EL (cell line): Measurements from ENCODE around the gene ATP13A1.
A peak's percentile ranks its signal among the peaks of the same experiment; 100 is the strongest.
"Not testable (repeated sequence)": the region's sequence is repeated elsewhere in the genome, so short reads cannot be mapped to it uniquely, and the experiment has no call there.

Experiments
- DNase-seq: peaks from one replicate; pipeline ENCODE4 v3.0.0-alpha.2; 2016

ATP13A1 gene

GRCh38 chr19:19663256-19664120, at the start of gene ATP13A1:
ATP13A1 (minus strand) TSS chr19:19663676; CDS start chr19:19663666, 10 bp downstream.
- DNase-seq = peak; percentile 98

DNA sequence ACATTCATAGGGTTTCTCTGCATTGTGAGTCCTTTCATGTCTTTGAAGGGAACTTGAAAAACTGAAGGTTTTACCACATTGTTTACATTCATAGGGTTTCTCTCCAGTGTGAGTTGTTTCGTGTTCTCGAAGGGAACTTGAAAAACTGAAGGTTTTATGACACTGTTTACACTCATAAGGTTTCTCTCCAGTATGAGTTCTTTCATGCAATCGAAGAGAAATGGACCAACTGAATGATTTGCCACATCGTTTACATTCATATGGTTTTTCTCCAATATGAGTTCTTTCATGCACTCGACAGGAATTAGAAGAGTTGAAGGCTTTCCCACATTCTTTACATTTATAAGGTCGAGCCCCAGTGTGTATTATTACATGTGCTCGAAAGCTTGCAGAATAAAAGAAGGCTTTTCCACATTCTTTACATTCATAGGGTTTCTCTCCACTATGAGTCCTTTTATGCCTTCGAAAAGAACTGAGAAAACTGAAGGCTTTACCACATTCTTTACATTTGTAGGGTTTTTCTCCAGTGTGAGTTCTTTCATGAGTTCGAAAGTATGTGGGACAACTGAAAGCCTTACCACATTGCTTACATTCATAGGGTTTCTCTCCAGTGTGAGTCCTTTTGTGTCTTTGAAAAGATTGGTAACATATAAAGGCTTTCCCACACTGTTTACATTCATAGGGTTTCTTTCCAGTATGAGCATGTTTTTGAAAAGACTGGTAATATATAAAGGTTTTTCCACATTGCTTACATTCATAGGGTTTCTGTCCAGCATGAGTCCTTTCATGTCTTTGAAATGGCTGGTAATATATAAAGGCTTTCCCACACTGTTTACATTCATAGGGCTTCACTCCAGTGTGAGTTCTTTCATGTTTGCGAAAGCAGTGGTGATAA, 48.7 kb upstream of the ATP13A1 start:
- no peak for DNase-seq

GRCh38 chr19:19711306-19711933, 47.9 kb upstream of the ATP13A1 start:
- DNase-seq = no peak

DNA sequence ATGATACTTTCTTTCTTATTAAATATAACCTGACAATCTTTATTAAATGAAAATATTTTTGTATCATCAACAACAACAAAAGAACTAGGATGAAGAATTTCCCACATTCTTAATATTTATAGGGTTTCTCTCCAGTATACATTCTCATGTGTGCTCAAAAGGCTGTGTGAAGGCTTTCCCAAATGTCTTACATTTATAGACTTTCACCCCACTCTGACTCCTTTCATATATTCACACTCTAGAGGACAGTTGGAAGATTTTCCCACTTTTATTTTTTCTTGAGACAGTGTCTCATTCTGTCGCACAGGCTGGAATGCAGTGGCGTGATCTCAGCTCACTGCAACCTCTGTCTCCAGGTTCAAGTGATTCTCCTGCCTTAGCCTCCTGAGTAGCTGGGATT, 47.0 kb upstream of the ATP13A1 start:
- DNase-seq = no peak

GRCh38 chr19:19704836-19705235, 41.4 kb upstream of the ATP13A1 start:
- no peak for DNase-seq

DNA sequence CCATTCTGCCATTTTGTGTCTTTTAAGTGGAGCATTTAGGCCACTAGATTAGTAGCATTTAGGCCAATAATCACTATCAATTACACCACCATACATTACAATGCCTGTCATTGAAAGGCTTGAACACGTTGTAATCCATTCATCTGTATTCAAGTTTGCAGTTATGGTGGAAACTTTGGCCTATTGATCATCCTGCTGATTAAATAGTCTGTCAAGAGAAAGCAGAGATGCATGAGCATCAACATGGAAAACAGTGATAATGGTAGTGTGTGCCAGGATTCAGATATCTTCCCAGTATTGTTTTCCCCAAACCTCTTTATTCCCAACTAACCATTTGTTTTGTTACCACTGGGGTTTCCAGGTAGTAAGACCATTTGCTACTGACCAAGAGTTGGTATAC, 37.0 kb upstream of the ATP13A1 start:
- not testable (repeated sequence) for DNase-seq

GRCh38 chr19:19697589-19697988, 34.1 kb upstream of the ATP13A1 start:
- no peak for DNase-seq

- DNase-seq = no peak
These were observed 32.9 kb upstream of the ATP13A1 start for GRCh38 chr19:19696386-19696785.

GRCh38 chr19:19691683-19692082, 28.2 kb upstream of the ATP13A1 start:
- DNase-seq = no peak

- not testable (repeated sequence) for DNase-seq
These were observed 25.5 kb upstream of the ATP13A1 start for GRCh38 chr19:19689023-19689422.

DNA sequence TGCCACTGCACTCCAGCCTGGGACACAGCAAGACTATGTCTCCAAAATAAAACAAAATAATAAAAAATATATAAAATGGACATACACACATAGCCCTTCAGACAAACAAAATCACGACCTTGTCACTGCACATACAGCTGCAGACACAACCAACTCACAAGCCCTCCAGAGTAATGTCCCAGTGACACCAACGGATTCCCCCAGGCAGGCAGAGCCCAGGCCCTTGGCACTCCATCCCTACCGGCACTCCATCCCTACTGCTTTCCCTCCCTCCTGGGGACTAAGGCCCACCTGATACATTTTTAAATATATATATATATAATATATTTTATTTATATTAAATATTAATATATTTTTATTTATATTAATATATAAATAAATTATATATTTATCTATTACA, 23.6 kb upstream of the ATP13A1 start:
- no peak for DNase-seq

DNA sequence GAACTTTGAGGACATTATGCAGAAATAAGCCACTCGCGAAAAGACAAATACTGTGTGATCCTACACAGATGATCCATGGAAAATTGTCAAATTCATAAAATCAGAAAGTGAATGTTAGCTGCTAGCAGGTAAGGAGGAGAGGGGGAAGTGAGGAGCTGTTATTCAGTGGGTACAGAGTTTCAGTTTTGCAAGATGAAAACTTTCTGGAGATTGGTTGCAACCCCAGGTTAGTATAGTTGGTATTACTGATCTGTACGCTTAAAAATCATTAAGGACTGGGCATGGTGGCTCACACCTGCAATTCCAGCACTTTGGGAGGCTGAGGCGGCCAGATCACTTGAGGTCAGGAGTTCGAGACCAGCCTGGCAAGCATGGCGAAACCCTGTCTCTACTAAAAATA, 23.1 kb upstream of the ATP13A1 start:
- DNase-seq = no peak

DNA sequence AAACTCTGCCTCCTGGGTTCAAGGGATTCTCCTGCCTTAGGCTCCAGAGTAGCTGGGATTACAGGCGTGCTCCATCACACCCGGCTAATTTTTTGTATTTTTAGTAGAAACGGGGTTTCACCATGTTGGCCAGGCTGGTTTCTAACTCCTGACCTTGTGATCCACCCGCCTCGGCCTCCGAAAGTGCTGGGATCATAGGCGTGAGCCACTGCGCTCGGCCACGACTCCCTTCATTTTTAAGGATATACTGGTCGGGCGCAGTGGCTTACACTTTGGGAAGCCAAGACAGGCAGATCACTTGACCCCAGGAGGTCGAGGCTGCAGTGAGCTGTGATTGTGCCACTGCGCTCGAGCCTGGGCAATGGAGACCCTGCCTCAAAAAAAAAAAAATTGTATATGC, 22.6 kb upstream of the ATP13A1 start:
- not testable (repeated sequence) for DNase-seq

GRCh38 chr19:19679176-19680073, 15.9 kb upstream of the ATP13A1 start:
- no peak for DNase-seq

DNA sequence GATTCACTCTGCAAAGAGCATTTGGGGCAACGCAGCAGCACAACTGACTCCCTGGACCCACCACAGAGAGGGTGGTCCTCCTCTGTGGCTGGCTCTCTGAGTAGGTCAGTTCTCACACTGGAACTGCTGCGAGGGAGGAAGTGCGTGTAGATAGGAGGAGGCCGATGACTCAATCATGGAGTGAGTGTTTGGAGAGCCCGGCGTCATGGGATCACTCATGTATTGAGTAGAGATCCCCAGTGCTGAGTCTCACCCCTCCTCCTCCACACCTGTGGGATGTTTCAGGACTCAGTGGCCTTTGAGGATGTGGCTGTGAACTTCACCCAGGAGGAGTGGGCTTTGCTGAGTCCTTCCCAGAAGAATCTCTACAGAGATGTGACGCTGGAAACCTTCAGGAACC, 14.1 kb upstream of the ATP13A1 start:
- DNase-seq = no peak

DNA sequence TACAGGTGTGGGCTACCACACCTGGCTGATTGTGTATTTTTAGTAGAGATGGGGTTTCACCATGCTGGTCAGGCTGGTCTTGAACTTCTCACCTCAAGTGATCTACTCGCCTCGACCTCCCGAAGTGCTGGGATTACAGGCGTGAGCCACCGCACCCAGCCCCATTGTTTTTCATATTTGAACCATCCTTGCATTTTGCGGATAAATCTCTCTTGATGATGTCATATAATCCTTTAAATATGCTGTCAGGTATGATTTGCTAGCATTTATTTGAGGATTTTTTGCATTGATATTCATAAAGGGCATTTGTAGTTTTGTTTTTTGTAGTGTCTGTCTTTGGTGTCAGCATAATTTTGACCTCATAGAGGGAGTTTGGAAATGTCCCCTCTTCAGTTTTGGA, 10.8 kb upstream of the ATP13A1 start:
- no peak for DNase-seq

- peak; percentile 24 for DNase-seq
These were observed 9.3 kb upstream of the ATP13A1 start for GRCh38 chr19:19672816-19673215.

GRCh38 chr19:19670070-19670551, 6.6 kb upstream of the ATP13A1 start:
- DNase-seq = peak; percentile 21

- peak; percentile 96 for DNase-seq
These were observed 4.9 kb upstream of the ATP13A1 start, which contains the start of gene ZNF101 for GRCh38 chr19:19668230-19669012. ZNF101 (plus strand) TSS chr19:19668839; CDS start chr19:19668964, 125 bp downstream.

DNA sequence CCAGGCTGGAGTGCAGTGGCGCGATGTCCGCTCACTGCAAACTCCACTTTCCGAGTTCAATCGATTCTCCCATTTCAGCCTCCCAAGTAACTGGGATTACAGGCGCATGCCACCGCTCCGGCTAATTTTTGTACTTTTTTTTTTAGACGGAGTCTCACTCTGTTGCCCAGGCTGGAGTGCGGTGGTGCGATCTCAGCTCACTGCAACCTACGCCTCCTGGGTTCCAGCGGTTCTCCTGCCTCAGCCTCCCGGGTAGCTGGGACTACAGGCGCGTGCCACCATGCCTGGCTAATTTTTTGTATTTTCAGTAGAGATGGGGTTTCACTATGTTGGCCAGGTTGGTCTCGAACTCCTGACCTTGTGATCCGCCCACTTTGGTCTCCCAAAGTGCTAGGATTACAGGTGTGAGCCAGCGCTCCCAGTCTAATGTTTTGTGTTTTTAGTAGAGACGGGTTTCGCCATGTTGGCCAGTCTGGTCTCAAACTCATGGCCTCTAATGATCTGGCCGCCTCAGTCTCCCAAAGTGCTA, 2.0 kb upstream of the ATP13A1 start:
- DNase-seq = not testable (repeated sequence)

GRCh38 chr19:19662871-19663255, 613 bp downstream of the ATP13A1 start:
- no peak for DNase-seq
